Stimulated activated CD4-positive, alpha-beta T cell treated with anti-CD3 and anti-CD28 coated beads, Interleukin-1b, Interleukin-23, amount 100 ng/mL, for 4 hours (primary cell): Measurements from ENCODE around the gene SOBP.
"Not testable (repeated sequence)": the region's sequence is repeated elsewhere in the genome, so short reads cannot be mapped to it uniquely, and the experiment has no call there.

Experiments
- DNase-seq, 2 donors: peaks; one replicate each; pipeline ENCODE4 v3.0.0-alpha.2; 2020; ENCODE audit warnings: low read depth in 2 of 2

The SOBP gene

DNA sequence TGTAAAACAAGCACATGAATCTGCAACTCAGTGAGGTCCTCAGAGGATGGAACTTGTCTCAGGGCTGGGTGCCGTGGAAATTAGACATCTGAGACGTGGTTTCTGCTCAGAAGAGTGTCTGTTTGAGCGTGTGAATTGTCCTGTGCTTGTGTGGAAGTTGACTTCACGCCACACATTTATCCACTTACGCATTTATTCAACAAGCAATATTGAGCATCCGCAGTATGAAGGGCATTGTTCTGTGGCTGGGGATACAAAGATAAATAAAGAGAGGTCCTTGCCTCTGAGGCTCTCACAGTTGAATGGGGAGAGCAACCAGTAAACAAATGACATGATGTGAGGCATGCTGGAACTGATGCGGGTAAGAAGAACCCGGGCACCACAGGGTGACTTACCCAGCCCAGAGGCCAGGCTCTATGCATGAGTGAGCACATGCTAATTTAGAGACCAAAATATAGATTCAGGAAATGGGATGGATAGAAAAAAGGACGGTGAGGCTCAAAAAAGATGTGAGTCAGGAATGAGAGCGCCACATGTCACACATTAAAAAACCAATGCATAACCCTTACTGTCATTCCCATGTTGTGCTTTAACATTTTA lies 60.4 kb downstream of the SOBP start:
- DNase-seq: no peak

DNA sequence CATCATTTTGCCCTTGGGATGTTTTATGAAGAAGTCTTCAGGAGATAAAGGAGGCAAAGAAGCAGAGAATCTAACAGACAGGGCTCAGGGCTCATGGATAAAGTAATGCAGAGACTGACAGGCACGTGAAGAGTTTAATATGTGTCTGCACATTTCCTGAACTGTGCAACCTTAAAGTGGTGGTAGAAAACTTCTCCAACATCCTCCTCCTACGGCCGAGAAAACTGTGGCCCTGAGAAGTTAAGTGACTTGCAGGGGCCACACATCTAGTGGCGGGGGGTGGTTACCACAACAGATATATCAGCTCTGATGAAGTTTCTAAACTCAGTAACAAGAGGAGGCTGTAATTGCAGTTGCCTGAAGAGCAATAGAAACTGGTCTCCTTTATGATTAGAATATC lies 61.0 kb downstream of the SOBP start:
- no peak for DNase-seq

- DNase-seq: not testable (repeated sequence)
These were observed 63.2 kb downstream of the SOBP start for GRCh38 chr6:107553121-107553520.

GRCh38 chr6:107554326-107554725 lies 64.4 kb downstream of the SOBP start:
- DNase-seq: no peak

DNA sequence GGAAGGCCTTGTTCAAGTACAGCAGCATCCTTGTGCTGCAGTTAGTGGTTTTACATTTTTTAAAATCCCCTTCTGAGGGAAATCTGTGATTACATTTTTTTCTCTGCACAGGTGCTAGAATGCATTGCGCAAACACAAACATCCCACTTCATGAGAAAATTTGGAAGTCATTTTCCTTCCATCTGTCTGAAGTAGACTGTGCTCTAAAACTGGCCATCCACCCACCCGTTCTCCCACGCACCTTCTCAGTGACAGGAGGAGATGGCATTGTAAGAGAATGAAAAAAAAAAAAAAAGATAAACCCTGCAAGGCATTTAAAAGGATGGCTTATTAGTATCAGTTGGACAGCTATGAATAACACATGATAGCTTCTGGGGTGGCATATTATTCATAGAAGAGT lies 65.0 kb downstream of the SOBP start:
- DNase-seq: no peak

GRCh38 chr6:107555449-107555848 lies 65.5 kb downstream of the SOBP start:
- DNase-seq: no peak

DNA sequence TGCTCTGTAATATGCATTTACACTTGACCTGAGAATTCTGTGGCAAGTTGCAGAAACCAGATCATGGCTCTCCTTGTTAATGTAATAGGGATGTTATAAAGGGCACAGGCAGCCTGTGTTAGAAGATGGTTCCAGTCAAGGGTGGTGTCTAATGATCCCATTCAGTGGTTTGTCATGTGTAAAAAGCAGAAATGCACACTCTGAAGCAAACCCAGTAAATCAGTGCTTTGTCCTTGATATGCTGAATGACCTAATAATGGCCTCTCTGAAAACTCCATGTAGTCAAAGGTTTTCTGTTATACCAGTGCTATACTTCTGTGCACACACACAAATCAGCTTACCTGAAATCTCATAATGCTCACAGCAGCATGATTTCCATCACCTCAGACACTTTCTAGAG lies 66.2 kb downstream of the SOBP start:
- DNase-seq: no peak

- no peak for DNase-seq
These were observed 67.8 kb downstream of the SOBP start for GRCh38 chr6:107557698-107558097.

GRCh38 chr6:107560657-107561056 lies 70.7 kb downstream of the SOBP start:
- no peak for DNase-seq

DNA sequence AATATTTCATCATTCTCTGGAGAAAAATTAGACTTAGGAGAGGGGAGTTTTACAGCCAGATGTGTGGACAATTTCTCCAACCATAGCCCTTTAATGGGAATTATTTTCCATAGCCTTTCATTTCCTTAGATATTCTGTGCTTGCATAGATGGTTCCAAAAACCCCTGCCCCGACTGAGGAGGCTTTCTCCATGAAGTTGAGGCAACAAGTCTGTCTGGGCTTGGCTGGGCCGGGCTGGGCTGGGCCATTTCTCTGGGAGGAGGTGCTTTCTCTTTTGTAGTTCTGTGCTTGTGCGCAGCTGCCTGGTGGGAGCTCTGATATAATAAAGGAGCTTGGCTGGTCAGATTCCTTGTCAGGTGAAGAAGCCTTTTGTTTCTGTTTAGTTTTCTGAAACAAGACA lies 71.4 kb downstream of the SOBP start:
- no peak for DNase-seq

- DNase-seq: no peak
These were observed 74.0 kb downstream of the SOBP start for GRCh38 chr6:107563694-107564588.

- DNase-seq: no peak
These were observed 74.7 kb downstream of the SOBP start for GRCh38 chr6:107564589-107564951.

DNA sequence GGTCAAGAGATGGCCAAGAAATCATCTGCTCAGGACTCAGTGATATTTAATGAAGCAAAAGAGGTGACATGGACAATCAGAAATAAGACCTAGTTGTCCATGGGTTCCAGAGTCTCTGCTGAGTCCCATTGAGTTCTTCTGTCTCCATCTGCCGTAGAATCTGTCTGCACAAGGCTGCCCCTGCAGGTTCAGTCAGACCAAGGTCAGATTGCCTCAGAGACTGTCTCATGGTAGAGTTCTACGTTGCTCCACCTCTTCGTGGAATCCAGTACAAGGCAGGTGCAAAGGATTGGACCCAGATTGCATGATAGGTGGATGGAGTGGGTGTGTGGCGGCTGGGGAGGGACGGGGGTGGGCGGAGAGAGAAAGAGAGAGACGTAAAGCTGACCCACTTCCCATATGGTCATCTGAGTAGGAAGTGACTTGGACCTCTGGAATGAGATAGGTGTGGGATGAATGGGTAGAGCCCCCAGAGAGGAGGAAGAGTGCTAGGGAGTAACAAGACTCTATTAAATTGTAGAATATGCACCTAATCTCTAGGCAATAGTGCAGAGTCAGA lies 75.3 kb downstream of the SOBP start:
- DNase-seq: no peak

DNA sequence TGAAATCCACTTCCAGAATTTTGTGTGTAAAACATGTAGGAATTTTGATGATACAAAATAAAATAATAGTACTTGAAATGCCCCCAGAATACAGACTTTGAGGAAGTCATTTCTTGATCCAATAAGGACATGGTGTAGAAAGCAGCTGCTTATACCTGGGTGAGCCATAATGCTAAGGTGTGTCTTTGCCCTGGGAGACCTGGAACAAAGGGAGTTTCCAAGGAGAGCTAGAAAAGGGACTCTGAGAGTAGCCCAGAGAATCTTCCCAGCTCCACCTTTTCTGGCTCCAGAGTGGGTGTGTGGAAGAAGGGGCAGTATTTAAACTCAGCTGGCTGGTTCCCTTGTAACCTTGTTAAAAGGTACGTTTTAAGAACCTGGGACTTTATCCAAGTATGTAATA lies 77.7 kb downstream of the SOBP start:
- DNase-seq: no peak

DNA sequence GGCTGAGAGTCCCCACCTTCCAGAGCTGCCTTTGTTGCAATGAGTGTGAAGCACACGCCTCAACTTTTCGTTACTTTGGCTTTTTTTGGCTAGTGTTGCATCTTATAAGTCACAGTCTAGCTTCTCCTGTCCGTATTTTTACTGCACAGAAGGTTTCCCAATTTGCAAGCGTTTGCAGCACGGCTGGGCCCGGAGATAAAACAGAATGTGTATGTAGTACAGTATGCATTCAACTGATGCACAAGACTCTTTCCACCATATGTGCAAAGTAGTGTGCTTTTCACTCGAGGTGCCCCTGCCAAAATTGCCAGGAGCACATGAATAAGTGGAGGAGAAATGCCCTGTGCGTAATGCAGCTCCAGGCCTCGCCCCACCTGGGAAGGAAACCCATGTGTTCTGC lies 79.6 kb downstream of the SOBP start:
- DNase-seq: no peak

- no peak for DNase-seq
These were observed 81.4 kb downstream of the SOBP start for GRCh38 chr6:107571354-107571753.

DNA sequence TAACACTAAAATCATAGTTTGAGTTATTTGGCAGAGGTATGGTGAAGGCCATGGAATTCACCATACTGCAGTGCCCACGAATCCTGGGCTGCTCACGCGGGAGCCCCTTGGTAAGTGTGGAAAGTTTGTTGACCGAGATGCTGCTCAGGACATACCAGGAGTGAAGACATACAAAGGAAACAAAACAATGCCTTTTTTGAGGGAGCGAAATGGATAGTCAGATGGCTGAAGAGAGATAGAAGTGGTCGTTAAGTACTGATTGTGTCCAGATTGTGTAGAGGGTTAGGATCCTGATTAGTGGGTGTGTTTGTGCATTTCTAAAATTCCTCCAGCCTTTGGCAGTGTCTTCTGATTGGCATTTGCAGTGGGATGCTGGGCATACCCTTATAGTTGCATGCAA lies 83.0 kb downstream of the SOBP start:
- DNase-seq: no peak

- DNase-seq: no peak
These were observed 84.9 kb downstream of the SOBP start for GRCh38 chr6:107574856-107575255.

- DNase-seq: no peak
These were observed 86.9 kb downstream of the SOBP start for GRCh38 chr6:107576852-107577251.

DNA sequence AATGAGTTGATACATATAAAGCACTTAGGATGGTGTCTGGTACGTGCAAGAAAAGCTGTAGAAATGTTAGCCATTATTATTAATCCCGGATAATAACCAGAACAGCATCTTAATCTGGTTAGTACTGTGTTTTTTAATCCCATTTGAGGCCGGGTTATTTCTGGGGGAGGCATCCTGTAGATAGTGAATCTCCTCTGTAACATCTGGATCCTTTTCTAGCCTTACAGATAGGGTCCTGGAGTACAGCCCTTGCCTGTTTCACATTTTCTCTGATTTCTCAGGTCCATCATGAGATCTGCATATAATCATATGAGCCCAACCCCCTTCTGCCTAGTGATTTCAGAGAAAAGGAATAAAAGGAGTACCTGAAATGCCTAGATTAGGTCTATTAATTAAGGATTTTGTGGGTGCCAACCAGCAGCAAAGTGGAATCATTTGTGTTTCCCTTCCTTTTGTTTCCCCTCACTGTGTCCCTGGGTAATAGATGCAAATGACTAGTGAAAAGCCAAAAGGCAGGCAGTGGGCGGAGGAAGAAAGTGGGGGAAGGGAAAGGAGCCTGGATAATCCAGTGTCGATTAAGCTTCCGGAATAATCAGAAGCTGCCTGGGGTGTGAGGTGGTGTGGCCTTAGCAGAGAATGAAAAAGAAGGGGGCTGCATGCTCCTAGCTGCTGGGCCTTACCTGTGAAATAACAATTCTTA lies 88.9 kb downstream of the SOBP start:
- DNase-seq: no peak

- DNase-seq: no peak
These were observed 89.6 kb downstream of the SOBP start for GRCh38 chr6:107579456-107580056.

GRCh38 chr6:107582086-107582485 lies 92.2 kb downstream of the SOBP start:
- DNase-seq: no peak
